ENCODE data around the gene MAPKAPK3. TPM values are rescaled to one million over a fixed set of nuclear protein-coding genes. Genes with fewer than 3 reads are reported as not detected.

The MAPKAPK3 gene
- total RNA-seq, 6 donors from 2014 or later, result 30.2 to 102 (median 70.1) TPM

DNA sequence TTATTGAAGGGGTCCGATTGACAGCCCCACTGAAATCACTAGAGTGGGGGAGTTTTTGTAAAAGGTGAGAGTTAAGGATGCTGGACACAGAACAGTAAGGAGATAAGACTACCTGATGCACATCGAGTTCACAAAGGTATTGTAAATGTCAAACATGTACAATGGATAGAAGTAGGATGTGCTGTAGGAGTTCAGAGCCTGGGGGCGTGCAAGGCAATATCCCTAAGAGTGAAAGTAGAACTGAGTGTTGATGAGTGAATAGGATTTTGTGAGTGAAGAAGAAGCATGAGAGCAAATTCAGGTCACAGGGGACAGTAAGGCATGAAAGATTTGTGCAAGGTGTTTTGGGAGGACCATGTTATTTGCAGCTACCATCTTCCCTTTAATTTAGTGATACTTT, 79.3 kb downstream of the MAPKAPK3 start:
- Histone ChIP-seq H3K27me3 (no peaks in the 10 kb centered on the region), H3K27ac (no peak overlapping the region), H3K4me1 (no peaks in the 10 kb centered on the region), H3K36me3 (no peaks in the 10 kb centered on the region), H3K9me3 (peaks cover 0 to 9% (median 3%) of the 10 kb centered on the region in 4 donors), H3K4me3 (no peak overlapping the region)
- WGBS, 2 donors, result 81 to 92% methylated on average over 3 of the region's 3 CpGs
- ATAC-seq (ENCODE audit: low FRiP score in 2 of 2), result no peak
- TF ChIP-seq POLR2AphosphoS5 (IDR thresholded peaks at IDR 0.05), result no peak
- no peak for TF ChIP-seq EP300 (IDR thresholded peaks at IDR 0.05)
- no peak for TF ChIP-seq POLR2A (IDR thresholded peaks at IDR 0.05)
- no peak for TF ChIP-seq CTCF (IDR thresholded peaks at IDR 0.05)
- no peak for DNase-seq

DNA sequence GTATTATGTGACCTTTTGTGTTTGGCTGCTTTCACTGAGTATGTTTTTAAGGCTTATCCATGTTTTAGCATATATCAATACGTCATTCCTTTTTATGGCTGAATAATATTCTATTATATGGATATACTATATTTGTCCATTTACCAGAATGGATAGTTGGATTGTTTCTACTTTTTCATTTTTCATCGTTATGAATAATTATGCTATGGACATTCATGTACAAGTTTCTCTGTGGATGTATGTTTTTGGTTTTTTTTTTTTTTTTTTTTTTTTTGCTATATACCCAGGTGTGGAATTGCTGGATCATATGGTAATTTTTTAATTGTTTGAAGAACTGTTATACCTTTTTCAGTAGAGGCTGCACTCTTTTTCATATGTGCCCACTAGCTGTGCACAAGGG, 81.3 kb downstream of the MAPKAPK3 start:
- Histone ChIP-seq H3K36me3 (no peaks in the 10 kb centered on the region), H3K4me3 (no peak overlapping the region), H3K4me1 (no peaks in the 10 kb centered on the region), H3K9me3 (peaks cover 0 to 9% (median 5%) of the 10 kb centered on the region in 4 donors), H3K27ac (no peak overlapping the region), H3K27me3 (no peaks in the 10 kb centered on the region)
- TF ChIP-seq POLR2A (IDR thresholded peaks at IDR 0.05) (no peak), POLR2AphosphoS5 (IDR thresholded peaks at IDR 0.05) (no peak), CTCF (IDR thresholded peaks at IDR 0.05) (no peak), EP300 (IDR thresholded peaks at IDR 0.05) (no peak)
- WGBS, 2 donors, result 92 to 97% methylated on average over 2 of the region's 2 CpGs
- ATAC-seq (ENCODE audit: low FRiP score in 2 of 2), result no peak
- DNase-seq, result no peak

Small RNA genes within 50 kb of the gene (small RNA-seq; reads per million reads assigned to genes)
- gene MIR4787 (0 to 0.44 (median 0.30) reads per million in 4 donors), gene PPIAP69 (0 reads per million in 4 donors)

Other genes with a start within 250 kb of the MAPKAPK3 start
- gene CACNA2D2, start 113.5 kb upstream of the MAPKAPK3 start, total RNA-seq, result 100 to 1,000 TPM in 4 of 6 donors, 10 to 100 TPM in 2; 71.5 to 213 (median 113) TPM
- 1 to 10 TPM; 4.7 to 7.5 (median 5.7) TPM for gene C3orf18, start 49.4 kb upstream of the MAPKAPK3 start, total RNA-seq
- 10 to 100 TPM in 3 of 6 donors, 1 to 10 TPM in 3; 5.0 to 25.3 (median 9.6) TPM for gene HEMK1, start 47.6 kb upstream of the MAPKAPK3 start, total RNA-seq
- 10 to 100 TPM; 35.8 to 66.9 (median 43.1) TPM for gene CISH, start 5.4 kb upstream of the MAPKAPK3 start, total RNA-seq
- 1 to 10 TPM in 2 of 6 donors, under 1 TPM in 4; 0.15 to 3.1 (median 0.88) TPM for gene DOCK3, start 57.8 kb downstream of the MAPKAPK3 start, total RNA-seq

Data from upper lobe of left lung (tissue), 6 donors.